GM18870 (cell line): ENCODE data around the gene CLN6.
"Not testable (repeated sequence)": the region's sequence is repeated elsewhere in the genome, so short reads cannot be mapped to it uniquely, and the experiment has no call there.

Source experiments
- ATAC-seq: cut with Tn5 transposase; IDR thresholded peaks from one replicate; pipeline ENCODE4 v1.9.1; 2021; ENCODE audit warnings: moderate library complexity; ENCODE audit not compliant: unreplicated experiment

CLN6 gene

GRCh38 chr15:68256675-68257450, 27.3 kb upstream of the CLN6 start:
- no peak for ATAC-seq

GRCh38 chr15:68252925-68253534, 23.5 kb upstream of the CLN6 start:
- no peak for ATAC-seq

- ATAC-seq, result no peak
Measured at GRCh38 chr15:68249058-68249713, 19.7 kb upstream of the CLN6 start.

GRCh38 chr15:68244235-68244634, 14.7 kb upstream of the CLN6 start:
- no peak for ATAC-seq

GRCh38 chr15:68241088-68241935, 11.8 kb upstream of the CLN6 start:
- ATAC-seq, result no peak

- ATAC-seq, result no peak
Measured at GRCh38 chr15:68239025-68239424, 9.5 kb upstream of the CLN6 start.

GRCh38 chr15:68235022-68235421, 5.5 kb upstream of the CLN6 start:
- no peak for ATAC-seq

GRCh38 chr15:68234520-68234919, 5.0 kb upstream of the CLN6 start:
- ATAC-seq, result not testable (repeated sequence)

- no peak for ATAC-seq
Measured at GRCh38 chr15:68234060-68234459, 4.5 kb upstream of the CLN6 start.

GRCh38 chr15:68232937-68233336, 3.4 kb upstream of the CLN6 start:
- ATAC-seq, result no peak

- no peak for ATAC-seq
Measured at GRCh38 chr15:68232449-68232848, 2.9 kb upstream of the CLN6 start.

GRCh38 chr15:68231102-68231818, 1.7 kb upstream of the CLN6 start:
- no peak for ATAC-seq

GRCh38 chr15:68230157-68231100, 901 bp upstream of the CLN6 start:
- ATAC-seq, result no peak

- no peak for ATAC-seq
Measured at GRCh38 chr15:68228971-68229385, 550 bp downstream of the CLN6 start.

- no peak for ATAC-seq
Measured at GRCh38 chr15:68228143-68228970, 1.2 kb downstream of the CLN6 start.

GRCh38 chr15:68227643-68228142, 1.8 kb downstream of the CLN6 start:
- no peak for ATAC-seq

- not testable (repeated sequence) for ATAC-seq
Measured at GRCh38 chr15:68225442-68225841, 4.1 kb downstream of the CLN6 start.

- no peak for ATAC-seq
Measured at GRCh38 chr15:68224546-68225250, 4.8 kb downstream of the CLN6 start.
